ENCODE measurements around the gene ZNF771. TPM values are rescaled to one million over a fixed set of nuclear protein-coding genes. Genes with fewer than 3 reads are reported as not detected.
A peak's percentile ranks its signal among the peaks of the same experiment; 100 is the strongest.
"Not testable (repeated sequence)": the region's sequence is repeated elsewhere in the genome, so short reads cannot be mapped to it uniquely, and the experiment has no call there.

The ZNF771 gene
- total RNA-seq, 2 experiments from 2014 or later, result 4.2 to 5.2 TPM

GRCh38 chr16:30452709-30453580 lies 45.5 kb downstream of the ZNF771 start:
- H3K4me3 Mint-ChIP-seq, DNase-seq, H3K27me3 Mint-ChIP-seq, H3K36me3 Mint-ChIP-seq, H3K9me3 Mint-ChIP-seq, H3K27ac Mint-ChIP-seq: not testable (repeated sequence)
- H3K4me1 Mint-ChIP-seq, result peaks cover 46% of the 10 kb centered on the region

- H3K36me3 Mint-ChIP-seq, result peaks cover 2% of the 10 kb centered on the region
- H3K27ac Mint-ChIP-seq, result peak overlapping the region; percentile 9
- no peak overlapping the region for H3K4me3 Mint-ChIP-seq
- DNase-seq, result no peak
- peaks cover 3% of the 10 kb centered on the region for H3K27me3 Mint-ChIP-seq
- H3K9me3 Mint-ChIP-seq, result no peaks in the 10 kb centered on the region
- H3K4me1 Mint-ChIP-seq, result peaks cover 55% of the 10 kb centered on the region
These were observed 48.9 kb downstream of the ZNF771 start for GRCh38 chr16:30456302-30456701.

- peaks cover 2% of the 10 kb centered on the region for H3K36me3 Mint-ChIP-seq
These were observed 49.9 kb downstream of the ZNF771 start for GRCh38 chr16:30457256-30457655.

GRCh38 chr16:30457743-30458560 lies 50.5 kb downstream of the ZNF771 start:
- H3K9me3 Mint-ChIP-seq, result peaks cover 2% of the 10 kb centered on the region
- peaks cover 2% of the 10 kb centered on the region for H3K36me3 Mint-ChIP-seq
- no peak for DNase-seq
- peak overlapping the region; percentile 95 for H3K27ac Mint-ChIP-seq
- H3K4me3 Mint-ChIP-seq, result no peak overlapping the region
- H3K4me1 Mint-ChIP-seq, result peaks cover 66% of the 10 kb centered on the region
- peaks cover 3% of the 10 kb centered on the region for H3K27me3 Mint-ChIP-seq

More at GRCh38 chr16:30457256-30457655, 49.9 kb downstream of the ZNF771 start:
- peaks cover 2% of the 10 kb centered on the region for H3K9me3 Mint-ChIP-seq
- peak overlapping the region; percentile 70 for H3K27ac Mint-ChIP-seq
- no peak for DNase-seq
- H3K27me3 Mint-ChIP-seq, result peaks cover 3% of the 10 kb centered on the region
- peaks cover 61% of the 10 kb centered on the region for H3K4me1 Mint-ChIP-seq
- no peak overlapping the region for H3K4me3 Mint-ChIP-seq

GRCh38 chr16:30458561-30459394 lies 51.4 kb downstream of the ZNF771 start:
- H3K9me3 Mint-ChIP-seq, result peaks cover 2% of the 10 kb centered on the region
- H3K27ac Mint-ChIP-seq, result peak overlapping the region; percentile 95
- peak overlapping the region; percentile 55 for H3K4me3 Mint-ChIP-seq
- H3K36me3 Mint-ChIP-seq, result peaks cover 4% of the 10 kb centered on the region
- H3K27me3 Mint-ChIP-seq, result peaks cover 3% of the 10 kb centered on the region
- peaks cover 70% of the 10 kb centered on the region for H3K4me1 Mint-ChIP-seq
- peak; percentile 94 for DNase-seq

- H3K36me3 Mint-ChIP-seq, result peaks cover 4% of the 10 kb centered on the region
- H3K9me3 Mint-ChIP-seq, result peaks cover 2% of the 10 kb centered on the region
- H3K27ac Mint-ChIP-seq, result peak overlapping the region; percentile 95
- DNase-seq, result no peak
- H3K4me3 Mint-ChIP-seq, result no peak overlapping the region
- peaks cover 67% of the 10 kb centered on the region for H3K4me1 Mint-ChIP-seq
- H3K27me3 Mint-ChIP-seq, result peaks cover 3% of the 10 kb centered on the region
These were observed 52.0 kb downstream of the ZNF771 start for GRCh38 chr16:30459456-30459855.

- not testable (repeated sequence) for H3K4me3 Mint-ChIP-seq, H3K27me3 Mint-ChIP-seq, H3K36me3 Mint-ChIP-seq, DNase-seq, H3K9me3 Mint-ChIP-seq
- Mint-ChIP-seq H3K4me1 (peaks cover 70% of the 10 kb centered on the region), H3K27ac (peak overlapping the region; percentile 34)
These were observed 54.0 kb downstream of the ZNF771 start for GRCh38 chr16:30461426-30461825.

GRCh38 chr16:30464078-30464477 lies 56.7 kb downstream of the ZNF771 start:
- no peak for DNase-seq
- H3K9me3 Mint-ChIP-seq, result peaks cover 2% of the 10 kb centered on the region
- no peak overlapping the region for H3K27ac Mint-ChIP-seq
- H3K36me3 Mint-ChIP-seq, result peaks cover 2% of the 10 kb centered on the region
- H3K4me3 Mint-ChIP-seq, result no peak overlapping the region
- H3K27me3 Mint-ChIP-seq, result no peaks in the 10 kb centered on the region
- H3K4me1 Mint-ChIP-seq, result peaks cover 48% of the 10 kb centered on the region

Other genes starting within 250 kb of the ZNF771 start
- gene CORO1A, start 224.0 kb upstream of the ZNF771 start, total RNA-seq, result 100 to 1,000 TPM; 972 to 977 TPM
- gene BOLA2B, start 213.9 kb upstream of the ZNF771 start, total RNA-seq, result 100 to 1,000 TPM; 252 to 257 TPM
- gene SLX1A, start 213.7 kb upstream of the ZNF771 start, total RNA-seq, result 10 to 100 TPM; 64.2 to 65.7 TPM
- gene SULT1A3, start 208.4 kb upstream of the ZNF771 start, total RNA-seq, result 10 to 100 TPM in 1 of 2 experiments, 1 to 10 TPM in 1; 9.6 to 12.3 TPM
- 1 to 10 TPM; 6.8 to 8.1 TPM for gene NPIPB13, start 159.1 kb upstream of the ZNF771 start, total RNA-seq
- 10 to 100 TPM; 60.7 to 66.8 TPM for gene CD2BP2, start 52.3 kb upstream of the ZNF771 start, total RNA-seq
- gene TBC1D10B, start 37.1 kb upstream of the ZNF771 start, total RNA-seq, result 10 to 100 TPM; 43.2 to 45.7 TPM
- gene MYL11, start 32.8 kb upstream of the ZNF771 start, total RNA-seq, result 1 to 10 TPM; 1.2 to 1.5 TPM
- 100 to 1,000 TPM; 162 to 163 TPM for gene SEPTIN1, start 25.0 kb upstream of the ZNF771 start, total RNA-seq
- gene ZNF48, start 12.2 kb upstream of the ZNF771 start, total RNA-seq, result 10 to 100 TPM in 1 of 2 experiments, 1 to 10 TPM in 1; 9.5 to 10.2 TPM
- gene DCTPP1, start 22.4 kb downstream of the ZNF771 start, total RNA-seq, result 100 to 1,000 TPM; 181 to 183 TPM
- 10 to 100 TPM; 80.1 to 80.6 TPM for gene SEPHS2, start 38.3 kb downstream of the ZNF771 start, total RNA-seq
- 100 to 1,000 TPM; 233 to 235 TPM for gene ITGAL, start 65.1 kb downstream of the ZNF771 start, total RNA-seq
- 10 to 100 TPM; 11.4 to 11.8 TPM for gene ZNF768, start 119.0 kb downstream of the ZNF771 start, total RNA-seq
- 10 to 100 TPM; 10.9 to 11.2 TPM for gene ZNF747, start 127.3 kb downstream of the ZNF771 start, total RNA-seq
- gene ZNF764, start 150.8 kb downstream of the ZNF771 start, total RNA-seq, result 10 to 100 TPM; 11.9 to 12.1 TPM
- gene ZNF688, start 164.1 kb downstream of the ZNF771 start, total RNA-seq, result 1 to 10 TPM; 7.1 to 7.6 TPM
- gene ZNF785, start 178.1 kb downstream of the ZNF771 start, total RNA-seq, result 1 to 10 TPM; 6.4 to 7.8 TPM
- gene ZNF689, start 202.8 kb downstream of the ZNF771 start, total RNA-seq, result 10 to 100 TPM; 14.8 to 15.5 TPM
- gene PRR14, start 243.4 kb downstream of the ZNF771 start, total RNA-seq, result 10 to 100 TPM; 90.1 to 93.3 TPM

Measured in activated naive CD8-positive, alpha-beta T cell treated with anti-CD3 and anti-CD28 coated beads for 36 hours (primary cell).